Activated gamma-delta T cell treated with Interleukin-2 at 50 U/mL for 16 hours (primary cell): ENCODE measurements around the gene CCND2.

Experiments used
- DNase-seq: peaks from one replicate; pipeline ENCODE4 v3.0.0-alpha.2; 2020

The CCND2 gene

DNA sequence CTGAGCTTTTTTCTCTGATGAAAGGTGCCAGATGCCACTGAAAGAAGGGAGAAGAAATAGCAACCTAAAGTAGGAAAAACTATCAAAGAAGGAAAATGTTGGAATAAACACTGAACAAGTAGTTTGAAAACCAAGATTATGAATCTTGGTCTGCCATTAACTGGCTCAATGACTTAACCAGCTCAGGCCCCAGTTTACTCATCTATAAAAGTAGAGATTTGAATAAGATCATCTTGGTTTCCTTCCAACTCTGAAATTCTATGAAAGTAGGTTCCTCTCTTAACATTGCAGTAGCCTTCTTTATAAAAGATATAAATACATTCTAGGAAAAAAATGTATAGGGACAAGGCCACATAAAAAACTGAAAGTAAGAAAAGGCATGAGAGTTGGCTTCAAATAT, 16.1 kb upstream of the CCND2 start:
- no peak for DNase-seq

GRCh38 chr12:4259099-4259498, 14.5 kb upstream of the CCND2 start:
- DNase-seq = no peak

GRCh38 chr12:4261655-4262054, 11.9 kb upstream of the CCND2 start:
- no peak for DNase-seq

DNA sequence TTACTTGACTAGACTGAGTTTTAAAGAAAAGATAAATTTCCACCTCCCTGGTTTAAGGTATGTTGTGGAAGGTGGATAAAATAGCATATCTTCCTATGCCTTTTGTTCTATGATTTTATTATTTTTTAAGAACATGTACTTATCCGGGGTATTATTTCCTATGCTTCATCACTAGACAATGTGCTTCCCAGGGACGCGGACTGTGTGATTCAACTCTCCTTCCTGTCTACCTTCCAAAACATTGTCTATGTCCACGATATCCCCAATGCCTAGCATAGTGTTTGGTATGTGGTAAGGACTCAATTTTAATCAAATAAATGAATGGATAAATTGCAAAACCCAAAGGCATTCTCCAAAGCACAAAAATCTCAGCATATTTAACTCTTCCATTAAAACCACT, 8.3 kb upstream of the CCND2 start:
- DNase-seq = no peak

DNA sequence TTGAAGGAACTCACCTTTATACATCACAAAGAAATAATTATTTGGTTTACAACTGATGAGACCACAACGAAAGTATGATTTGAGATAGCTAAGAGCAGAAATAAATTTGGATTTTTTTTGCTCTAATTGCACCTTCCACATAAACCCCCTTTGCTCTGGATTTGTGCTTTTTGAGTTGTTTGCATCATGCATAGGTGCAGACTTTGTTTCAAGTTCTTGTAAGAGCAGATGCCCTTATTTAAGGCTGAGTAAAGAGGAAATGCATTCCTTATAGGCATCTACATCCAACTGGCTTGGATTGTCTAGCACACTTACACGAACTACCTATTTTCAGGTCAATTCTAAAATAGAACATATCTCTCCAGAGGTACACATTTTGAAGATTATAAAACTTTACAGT, 6.6 kb upstream of the CCND2 start:
- DNase-seq = no peak

- no peak for DNase-seq
Measured at GRCh38 chr12:4267704-4268328, 5.7 kb upstream of the CCND2 start.

GRCh38 chr12:4268329-4269181, 5.0 kb upstream of the CCND2 start:
- peak; percentile 29 for DNase-seq

GRCh38 chr12:4269279-4269991, 4.1 kb upstream of the CCND2 start:
- DNase-seq = peak; percentile 90

GRCh38 chr12:4270016-4270830, 3.3 kb upstream of the CCND2 start:
- no peak for DNase-seq

- DNase-seq = peak; percentile 31
Measured at GRCh38 chr12:4270831-4271716, 2.5 kb upstream of the CCND2 start.

DNA sequence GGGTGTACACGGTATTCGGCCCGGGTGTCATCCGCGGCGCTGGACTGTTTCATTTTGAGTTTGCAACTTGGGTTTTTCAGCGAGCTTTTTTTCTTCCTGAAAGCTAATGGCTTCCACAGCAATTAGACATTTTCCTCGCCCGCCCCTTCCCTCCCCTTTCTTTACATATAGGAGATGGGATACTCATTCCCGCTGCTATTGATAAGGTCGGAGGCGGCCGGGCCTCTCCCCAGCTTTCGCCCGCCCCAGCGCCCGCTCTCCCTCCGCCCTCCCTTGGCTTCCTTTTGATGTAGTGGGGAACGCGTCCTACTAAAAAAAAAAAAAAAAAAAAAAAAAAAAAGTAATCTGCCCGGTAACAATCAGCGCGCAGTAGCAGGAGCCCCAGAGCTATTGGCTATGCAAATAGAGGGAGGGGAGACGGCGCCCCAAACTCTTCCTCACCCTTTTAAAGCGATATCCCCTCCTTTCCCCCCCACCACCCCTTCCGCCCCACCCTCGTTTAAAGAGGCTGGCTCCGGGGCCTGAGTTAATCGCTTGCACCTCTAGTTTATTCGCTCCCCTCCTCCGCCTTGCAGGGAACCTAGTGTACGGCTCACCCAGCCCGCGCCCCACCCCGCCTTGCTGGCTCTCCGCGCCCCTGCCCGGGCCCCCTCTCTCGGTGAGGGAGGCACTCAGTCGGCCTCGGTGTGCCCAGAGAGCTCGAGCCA, 1.7 kb upstream of the CCND2 start:
- peak; percentile 83 for DNase-seq

DNA sequence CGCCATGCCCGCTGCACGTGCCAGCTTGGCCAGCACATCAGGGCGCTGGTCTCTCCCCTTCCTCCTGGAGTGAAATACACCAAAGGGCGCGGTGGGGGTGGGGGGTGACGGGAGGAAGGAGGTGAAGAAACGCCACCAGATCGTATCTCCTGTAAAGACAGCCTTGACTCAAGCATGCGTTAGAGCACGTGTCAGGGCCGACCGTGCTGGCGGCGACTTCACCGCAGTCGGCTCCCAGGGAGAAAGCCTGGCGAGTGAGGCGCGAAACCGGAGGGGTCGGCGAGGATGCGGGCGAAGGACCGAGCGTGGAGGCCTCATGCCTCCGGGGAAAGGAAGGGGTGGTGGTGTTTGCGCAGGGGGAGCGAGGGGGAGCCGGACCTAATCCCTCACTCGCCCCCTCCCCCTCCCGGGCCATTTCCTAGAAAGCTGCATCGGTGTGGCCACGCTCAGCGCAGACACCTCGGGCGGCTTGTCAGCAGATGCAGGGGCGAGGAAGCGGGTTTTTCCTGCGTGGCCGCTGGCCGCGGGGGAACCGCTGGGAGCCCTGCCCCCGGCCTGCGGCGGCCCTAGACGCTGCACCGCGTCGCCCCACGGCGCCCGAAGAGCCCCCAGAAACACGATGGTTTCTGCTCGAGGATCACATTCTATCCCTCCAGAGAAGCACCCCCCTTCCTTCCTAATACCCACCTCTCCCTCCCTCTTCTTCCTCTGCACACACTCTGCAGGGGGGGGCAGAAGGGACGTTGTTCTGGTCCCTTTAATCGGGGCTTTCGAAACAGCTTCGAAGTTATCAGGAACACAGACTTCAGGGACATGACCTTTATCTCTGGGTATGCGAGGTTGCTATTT, 914 bp upstream of the CCND2 start:
- DNase-seq = peak; percentile 69

DNA sequence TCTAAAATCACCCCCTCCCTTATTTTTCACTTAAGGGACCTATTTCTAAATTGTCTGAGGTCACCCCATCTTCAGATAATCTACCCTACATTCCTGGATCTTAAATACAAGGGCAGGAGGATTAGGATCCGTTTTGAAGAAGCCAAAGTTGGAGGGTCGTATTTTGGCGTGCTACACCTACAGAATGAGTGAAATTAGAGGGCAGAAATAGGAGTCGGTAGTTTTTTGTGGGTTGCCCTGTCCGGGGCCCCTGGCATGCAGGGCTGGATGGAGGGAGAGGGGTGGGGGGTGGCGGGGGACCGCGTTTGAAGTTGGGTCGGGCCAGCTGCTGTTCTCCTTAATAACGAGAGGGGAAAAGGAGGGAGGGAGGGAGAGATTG, 300 bp upstream of the CCND2 start:
- DNase-seq = no peak

DNA sequence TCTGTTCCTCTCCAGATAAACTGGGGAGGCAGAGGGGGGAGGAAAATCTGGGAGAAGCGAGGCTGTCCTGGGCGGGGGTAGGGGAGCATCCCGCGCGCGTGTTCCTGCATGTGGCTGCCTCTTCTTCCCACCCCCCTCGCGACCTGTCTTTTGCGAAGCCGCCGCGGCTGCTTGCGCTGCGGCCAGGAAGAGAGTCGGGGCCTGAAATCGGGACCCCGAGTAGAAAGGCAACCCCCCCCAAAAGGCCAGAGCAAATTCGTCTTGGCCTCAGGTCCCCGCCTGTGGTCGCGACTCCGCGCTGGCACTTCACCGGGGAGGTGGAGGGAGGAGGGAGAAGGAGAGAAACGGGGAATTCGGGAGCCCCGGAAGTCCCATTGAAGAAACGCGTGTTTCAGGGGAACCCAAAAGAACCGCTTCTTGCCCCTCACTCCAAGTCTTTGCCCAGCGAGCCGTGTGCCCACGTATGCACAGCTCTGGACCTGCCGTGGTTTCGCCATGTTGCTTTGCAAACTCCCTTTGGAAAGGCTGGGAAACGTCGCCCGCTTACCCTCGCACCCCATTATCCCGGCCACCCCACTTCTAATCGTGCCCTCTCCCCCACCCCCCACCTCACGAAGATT, 944 bp downstream of the CCND2 start:
- DNase-seq = no peak

DNA sequence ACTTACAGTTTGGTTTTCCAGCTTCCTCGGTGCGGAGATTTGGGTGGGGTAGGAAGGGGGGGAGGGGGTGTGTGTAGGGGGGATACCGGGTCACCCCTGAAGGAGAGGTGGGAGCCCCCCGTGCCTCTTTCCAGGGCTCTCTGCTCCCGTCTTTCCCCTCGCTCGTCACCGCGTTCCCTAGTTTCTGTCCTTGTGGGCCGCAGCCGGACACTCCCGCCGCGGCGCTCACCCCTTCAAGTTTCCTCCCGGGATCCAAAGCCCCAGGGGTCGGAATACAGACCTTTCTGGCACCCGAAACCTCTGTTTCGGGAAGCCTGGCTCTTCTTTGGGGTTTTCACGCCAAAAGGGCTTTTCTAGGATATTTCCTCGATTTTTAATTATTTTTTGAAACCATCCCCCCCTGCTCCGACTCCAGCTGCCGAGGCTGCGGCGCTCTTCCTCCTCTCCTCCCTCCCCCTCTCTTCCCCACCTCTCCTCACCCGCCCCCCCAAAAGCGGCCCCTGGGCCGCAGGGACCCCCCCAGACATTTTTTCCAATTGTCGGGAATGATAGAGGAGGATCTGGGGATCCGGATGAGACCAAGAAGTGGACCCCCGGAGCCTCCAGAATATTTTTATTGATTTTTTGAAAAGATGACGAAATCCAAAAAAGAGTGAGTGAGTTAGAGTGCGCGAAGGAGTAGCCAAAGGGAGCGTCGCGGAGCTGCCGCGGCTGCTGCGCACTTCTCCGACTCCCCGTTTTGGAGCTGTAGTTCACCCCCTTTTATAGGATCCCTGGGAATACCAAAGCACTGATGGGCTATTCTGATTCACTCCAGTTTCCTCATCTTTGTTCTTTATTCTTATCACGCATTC, 1.7 kb downstream of the CCND2 start:
- no peak for DNase-seq

DNA sequence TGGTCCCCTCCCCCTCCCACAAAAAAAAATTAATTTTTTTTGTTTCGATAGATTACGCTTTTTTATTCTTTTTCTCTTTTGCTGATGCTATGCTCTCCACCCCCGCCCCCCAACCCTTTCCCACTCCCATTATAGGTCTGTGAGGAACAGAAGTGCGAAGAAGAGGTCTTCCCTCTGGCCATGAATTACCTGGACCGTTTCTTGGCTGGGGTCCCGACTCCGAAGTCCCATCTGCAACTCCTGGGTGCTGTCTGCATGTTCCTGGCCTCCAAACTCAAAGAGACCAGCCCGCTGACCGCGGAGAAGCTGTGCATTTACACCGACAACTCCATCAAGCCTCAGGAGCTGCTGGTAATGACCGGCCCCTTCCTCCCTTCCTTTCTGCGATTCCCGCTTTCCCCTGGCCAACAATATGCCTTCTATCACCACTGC, 2.3 kb downstream of the CCND2 start:
- DNase-seq = no peak

DNA sequence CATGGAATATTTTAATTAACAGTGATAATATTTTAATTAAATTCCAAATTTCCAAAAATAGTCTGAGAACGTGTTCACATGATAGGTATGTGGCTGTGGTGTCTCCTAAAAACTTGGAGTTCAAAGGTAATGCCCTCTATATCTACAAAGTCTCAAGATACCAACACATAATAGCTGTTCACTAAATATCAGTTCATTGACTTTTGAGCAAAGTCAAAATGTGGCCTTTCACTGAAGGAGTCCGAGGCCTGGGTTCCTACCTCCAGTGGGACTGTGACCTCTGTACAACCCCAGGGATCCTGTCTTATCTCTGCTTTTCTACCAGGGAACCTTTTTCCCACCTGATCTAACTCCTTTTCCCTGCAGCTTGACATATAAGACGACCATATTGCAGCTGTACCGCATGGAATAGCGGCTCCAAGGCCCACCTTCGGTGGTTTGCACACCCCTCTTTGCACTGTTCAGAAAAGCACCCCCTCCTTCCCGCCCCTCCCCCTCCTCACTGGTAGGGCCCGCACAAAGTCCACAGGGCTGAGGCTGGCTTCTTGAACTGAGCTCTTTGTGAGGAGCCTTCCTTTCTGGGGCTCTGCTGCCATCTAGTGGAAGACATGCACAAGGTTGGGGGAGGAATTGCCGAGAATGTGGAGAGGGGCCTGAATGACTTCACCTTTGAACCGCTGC, 3.1 kb downstream of the CCND2 start:
- peak; percentile 87 for DNase-seq

GRCh38 chr12:4277205-4277543, 3.6 kb downstream of the CCND2 start:
- no peak for DNase-seq
